Keratinocyte (primary cell): ENCODE results near the gene RB1.

Experiments
- EZH2 ChIP-seq: IDR thresholded peaks from one replicate; pipeline ENCODE4 v1.6.1; 2012; ENCODE audit warnings: inconsistent platforms, mild to moderate bottlenecking, low read length, moderate library complexity
- TF ChIP-seq, protein P1 (sequence below), 3 experiments: IDR thresholded peaks in 1 of 3; conservative IDR thresholded peaks in 1 of 3; optimal IDR thresholded peaks in 1 of 3; 2 replicates in 2 of 3; 3 replicates in 1 of 3; pipeline versions ENCODE3 to v1.5.1; 2011; ENCODE audit warnings: low read length in 3 of 3, mild to moderate bottlenecking in 3 of 3, moderate library complexity in 2 of 3, control low read depth in 1 of 3, inconsistent platforms in 1 of 3; ENCODE audit not compliant: insufficient read depth in 2 of 3; ENCODE audit errors: extremely low read depth in 1 of 3

DNA sequence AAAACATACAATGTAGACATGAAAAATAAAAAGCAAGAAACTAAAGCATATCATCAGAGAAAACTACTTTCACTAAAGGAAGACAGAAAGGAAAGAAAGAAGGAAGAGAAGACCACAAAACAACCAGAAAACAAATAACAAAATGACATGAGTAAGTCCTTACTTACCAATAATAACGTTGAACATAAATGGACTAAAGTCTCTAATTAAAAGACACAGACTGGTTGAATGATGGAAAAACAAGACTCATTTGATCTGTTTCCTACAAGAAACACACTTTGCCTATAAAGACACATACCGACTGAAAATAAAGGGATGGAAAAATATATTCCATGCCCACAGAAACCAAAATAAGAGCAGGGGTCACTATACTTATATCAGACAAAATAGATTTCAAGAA lies 46.0 kb downstream of the RB1 start:
- TF ChIP-seq, protein P1, sequence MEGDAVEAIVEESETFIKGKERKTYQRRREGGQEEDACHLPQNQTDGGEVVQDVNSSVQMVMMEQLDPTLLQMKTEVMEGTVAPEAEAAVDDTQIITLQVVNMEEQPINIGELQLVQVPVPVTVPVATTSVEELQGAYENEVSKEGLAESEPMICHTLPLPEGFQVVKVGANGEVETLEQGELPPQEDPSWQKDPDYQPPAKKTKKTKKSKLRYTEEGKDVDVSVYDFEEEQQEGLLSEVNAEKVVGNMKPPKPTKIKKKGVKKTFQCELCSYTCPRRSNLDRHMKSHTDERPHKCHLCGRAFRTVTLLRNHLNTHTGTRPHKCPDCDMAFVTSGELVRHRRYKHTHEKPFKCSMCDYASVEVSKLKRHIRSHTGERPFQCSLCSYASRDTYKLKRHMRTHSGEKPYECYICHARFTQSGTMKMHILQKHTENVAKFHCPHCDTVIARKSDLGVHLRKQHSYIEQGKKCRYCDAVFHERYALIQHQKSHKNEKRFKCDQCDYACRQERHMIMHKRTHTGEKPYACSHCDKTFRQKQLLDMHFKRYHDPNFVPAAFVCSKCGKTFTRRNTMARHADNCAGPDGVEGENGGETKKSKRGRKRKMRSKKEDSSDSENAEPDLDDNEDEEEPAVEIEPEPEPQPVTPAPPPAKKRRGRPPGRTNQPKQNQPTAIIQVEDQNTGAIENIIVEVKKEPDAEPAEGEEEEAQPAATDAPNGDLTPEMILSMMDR (optimal IDR thresholded peaks at IDR 0.05 in 1 of 3, IDR thresholded peaks at IDR 0.05 in 1 of 3, conservative IDR thresholded peaks at IDR 0.05 in 1 of 3; ENCODE audit: extremely low read depth in 1 of 3, insufficient read depth in 2 of 3, low read length in 3 of 3), result no peak
- TF ChIP-seq EZH2, result no peak
